Gastroesophageal sphincter (tissue), 3 donors: ENCODE data around the gene TSTD2.

ENCODE experiments used
- CTCF ChIP-seq, 4 experiments: fragments of 200-600 bp in 2 of 4; fragments of 450-650 bp in 2 of 4; sonication (generic) in 1 of 4; IDR thresholded peaks; one replicate each; pipeline ENCODE4 v1.5.1; 2017 to 2019; ENCODE audit warnings: antibody characterized with exemption in 4 of 4, mild to moderate bottlenecking in 2 of 4, moderate library complexity in 2 of 4
- POLR2A ChIP-seq, 2 donors: fragments of 450-650 bp; IDR thresholded peaks; one replicate each; pipeline ENCODE4 v1.6.1; 2017; ENCODE audit warnings: antibody characterized with exemption in 2 of 2, mild to moderate bottlenecking in 2 of 2, moderate library complexity in 1 of 2
- POLR2AphosphoS5 ChIP-seq: sonication (generic); formaldehyde crosslinking; IDR thresholded peaks from one replicate; pipeline ENCODE4 v1.6.1; 2017; ENCODE audit warnings: antibody characterized with exemption

GRCh38 chr9:97573482-97574073 lies 59.6 kb downstream of the TSTD2 start:
- no peak for TF ChIP-seq CTCF (IDR thresholded peaks at IDR 0.05)
- TF ChIP-seq POLR2A (IDR thresholded peaks at IDR 0.05) = no peak
- TF ChIP-seq POLR2AphosphoS5 = no peak
